RWPE2 (cell line): ENCODE data around the gene OFD1.

Source experiments
- ATAC-seq: fragments of 200-7000 bp; cut with Tn5 transposase; 3 replicates; pipeline ENCODE4 v1.9.1; 2021; ENCODE audit warnings: low read depth
- DNase-seq: peaks from one replicate; pipeline ENCODE4 v3.0.0-alpha.2; 2020; ENCODE audit warnings: low spot score
- H3K27ac ChIP-seq: fragments of 450-650 bp; 2 replicates; pipeline ENCODE4 v1.5.1; 2017; ENCODE audit warnings: mild to moderate bottlenecking; ENCODE audit not compliant: poor library complexity, severe bottlenecking
- H3K27me3 ChIP-seq: fragments of 250-450 bp; sonication (Bioruptor Pico); 2 replicates; pipeline ENCODE4 v1.5.1; 2021; ENCODE audit warnings: mild to moderate bottlenecking, moderate library complexity; ENCODE audit not compliant: insufficient read depth, poor library complexity, severe bottlenecking
- H3K36me3 ChIP-seq: fragments of 250-450 bp; sonication (Bioruptor Pico); 2 replicates; pipeline ENCODE4 v1.5.1; 2020; ENCODE audit warnings: low read depth, mild to moderate bottlenecking, moderate library complexity
- H3K4me1 ChIP-seq: fragments of 250-450 bp; sonication (Bioruptor Pico); 2 replicates; pipeline ENCODE4 v1.5.1; 2021; ENCODE audit warnings: mild to moderate bottlenecking, moderate library complexity; ENCODE audit not compliant: insufficient read depth, poor library complexity, severe bottlenecking
- H3K4me3 ChIP-seq: fragments of 250-450 bp; sonication (Bioruptor Pico); 2 replicates; pipeline ENCODE4 v1.5.1; 2021; ENCODE audit warnings: mild to moderate bottlenecking, moderate library complexity; ENCODE audit not compliant: severe bottlenecking
- H3K9me3 ChIP-seq: fragments of 250-450 bp; sonication (Bioruptor Pico); 2 replicates; pipeline ENCODE4 v1.5.1; 2021; ENCODE audit warnings: mild to moderate bottlenecking, moderate library complexity; ENCODE audit not compliant: severe bottlenecking
- TF ChIP-seq, protein P1 (sequence below): fragments of 450-650 bp; IDR thresholded peaks from one replicate; pipeline ENCODE4 v1.5.1; 2017; ENCODE audit warnings: mild to moderate bottlenecking, moderate library complexity; ENCODE audit not compliant: poor library complexity, severe bottlenecking

OFD1 gene

DNA sequence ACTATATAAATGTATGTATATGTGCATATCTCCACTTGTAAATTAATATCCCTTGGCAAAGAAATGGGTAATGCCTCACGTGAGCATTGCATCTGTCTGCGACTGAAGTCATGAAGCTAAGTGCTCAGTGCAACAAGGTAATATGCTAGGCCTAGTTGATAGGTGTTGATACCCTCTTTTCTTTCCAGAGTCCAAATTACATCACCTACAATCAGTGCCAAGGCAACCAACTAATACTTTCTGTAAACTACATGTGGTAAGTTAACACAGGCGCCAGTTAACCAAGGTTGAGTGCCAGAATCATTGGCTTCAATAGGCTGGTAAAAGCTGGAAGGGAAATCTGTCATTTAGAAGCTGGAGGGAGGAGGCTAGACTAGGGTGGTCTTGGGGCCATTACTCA, 41.3 kb downstream of the OFD1 start:
- no peak overlapping the region for H3K27ac ChIP-seq
- H3K36me3 ChIP-seq = no peaks in the 10 kb centered on the region
- TF ChIP-seq, protein P1, sequence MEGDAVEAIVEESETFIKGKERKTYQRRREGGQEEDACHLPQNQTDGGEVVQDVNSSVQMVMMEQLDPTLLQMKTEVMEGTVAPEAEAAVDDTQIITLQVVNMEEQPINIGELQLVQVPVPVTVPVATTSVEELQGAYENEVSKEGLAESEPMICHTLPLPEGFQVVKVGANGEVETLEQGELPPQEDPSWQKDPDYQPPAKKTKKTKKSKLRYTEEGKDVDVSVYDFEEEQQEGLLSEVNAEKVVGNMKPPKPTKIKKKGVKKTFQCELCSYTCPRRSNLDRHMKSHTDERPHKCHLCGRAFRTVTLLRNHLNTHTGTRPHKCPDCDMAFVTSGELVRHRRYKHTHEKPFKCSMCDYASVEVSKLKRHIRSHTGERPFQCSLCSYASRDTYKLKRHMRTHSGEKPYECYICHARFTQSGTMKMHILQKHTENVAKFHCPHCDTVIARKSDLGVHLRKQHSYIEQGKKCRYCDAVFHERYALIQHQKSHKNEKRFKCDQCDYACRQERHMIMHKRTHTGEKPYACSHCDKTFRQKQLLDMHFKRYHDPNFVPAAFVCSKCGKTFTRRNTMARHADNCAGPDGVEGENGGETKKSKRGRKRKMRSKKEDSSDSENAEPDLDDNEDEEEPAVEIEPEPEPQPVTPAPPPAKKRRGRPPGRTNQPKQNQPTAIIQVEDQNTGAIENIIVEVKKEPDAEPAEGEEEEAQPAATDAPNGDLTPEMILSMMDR = no peak
- no peaks in the 10 kb centered on the region for H3K9me3 ChIP-seq
- DNase-seq (no peak), ATAC-seq (no peak)
- H3K27me3 ChIP-seq = no peaks in the 10 kb centered on the region
- H3K4me1 ChIP-seq = no peaks in the 10 kb centered on the region
- H3K4me3 ChIP-seq = no peak overlapping the region

DNA sequence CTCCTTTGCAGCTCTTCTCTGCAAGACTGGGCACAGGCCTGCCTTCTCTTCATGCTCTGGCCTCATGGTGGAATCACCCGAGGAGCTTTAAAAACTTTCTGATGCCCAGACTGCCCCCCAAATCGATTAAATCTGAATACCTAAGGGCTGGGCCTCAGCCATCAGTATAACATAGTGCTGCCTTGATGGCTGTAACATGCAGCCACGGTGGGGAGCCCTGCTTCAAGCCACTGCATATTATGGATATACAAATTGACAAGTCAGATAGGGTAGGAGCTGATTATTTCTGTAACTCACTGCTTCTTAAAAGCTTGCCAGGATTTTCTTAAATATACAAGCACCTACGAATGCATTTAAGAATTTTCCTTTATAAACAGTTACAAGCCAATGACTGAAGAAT, 41.8 kb downstream of the OFD1 start:
- ATAC-seq (no peak), DNase-seq (no peak)
- Histone ChIP-seq H3K27ac (no peak overlapping the region), H3K36me3 (no peaks in the 10 kb centered on the region), H3K9me3 (no peaks in the 10 kb centered on the region), H3K4me1 (no peaks in the 10 kb centered on the region), H3K27me3 (no peaks in the 10 kb centered on the region), H3K4me3 (no peak overlapping the region)
- TF ChIP-seq, protein P1 = no peak

DNA sequence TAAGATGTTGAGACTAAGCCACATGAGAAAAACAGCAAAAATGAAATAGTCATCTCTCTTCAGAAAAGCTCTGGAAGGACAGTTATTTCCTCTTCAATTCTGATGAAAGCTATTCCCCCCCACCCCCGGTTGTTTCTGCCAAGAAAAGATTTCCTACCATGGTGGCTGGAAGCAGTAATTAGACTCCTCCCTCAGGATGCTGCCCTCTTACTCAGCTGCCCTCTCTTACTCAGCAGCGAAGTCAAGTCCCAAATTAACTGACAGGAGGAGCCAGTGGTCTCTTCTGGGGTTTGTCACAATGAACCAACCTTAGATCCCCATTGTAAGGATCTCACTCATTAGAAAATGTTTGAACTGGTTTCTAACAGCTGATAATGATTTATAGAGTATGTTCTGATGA, 44.4 kb downstream of the OFD1 start:
- no peaks in the 10 kb centered on the region for H3K9me3 ChIP-seq
- no peak overlapping the region for H3K27ac ChIP-seq
- ATAC-seq = no peak
- DNase-seq = no peak
- no peaks in the 10 kb centered on the region for H3K27me3 ChIP-seq
- H3K4me3 ChIP-seq = no peak overlapping the region
- no peaks in the 10 kb centered on the region for H3K36me3 ChIP-seq
- TF ChIP-seq, protein P1 = no peak
- no peaks in the 10 kb centered on the region for H3K4me1 ChIP-seq

DNA sequence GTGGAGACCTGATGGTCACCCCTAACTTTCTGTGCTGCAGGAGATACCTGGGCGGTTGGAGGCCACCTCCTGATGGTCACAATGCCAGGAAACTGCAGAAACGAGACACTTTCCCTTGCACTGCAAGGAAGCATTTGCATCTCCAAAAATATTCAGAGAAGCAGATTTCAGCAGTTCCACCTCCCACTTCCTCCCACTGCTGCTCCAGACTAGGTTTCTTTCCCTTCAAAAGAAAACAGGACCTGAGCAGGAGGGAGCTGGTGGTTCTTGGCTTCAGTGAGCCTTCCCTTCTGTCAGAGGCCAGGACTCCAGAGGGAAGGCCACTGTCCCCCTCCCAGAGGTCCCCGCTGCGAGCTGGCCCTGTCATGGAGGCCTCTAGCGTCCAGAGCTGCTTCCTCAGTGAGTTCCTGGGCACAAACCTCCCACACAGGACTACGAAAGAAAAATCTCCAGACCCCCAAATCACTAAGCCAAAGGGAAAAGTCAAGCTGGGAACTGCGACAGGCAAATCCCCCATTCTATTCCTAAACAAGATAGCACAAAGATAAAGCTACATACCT, 46.4 kb downstream of the OFD1 start:
- Histone ChIP-seq H3K4me1 (no peaks in the 10 kb centered on the region), H3K27me3 (no peaks in the 10 kb centered on the region), H3K4me3 (no peak overlapping the region), H3K9me3 (no peaks in the 10 kb centered on the region), H3K36me3 (no peaks in the 10 kb centered on the region), H3K27ac (no peak overlapping the region)
- TF ChIP-seq, protein P1 = no peak
- DNase-seq = no peak
- ATAC-seq = no peak

DNA sequence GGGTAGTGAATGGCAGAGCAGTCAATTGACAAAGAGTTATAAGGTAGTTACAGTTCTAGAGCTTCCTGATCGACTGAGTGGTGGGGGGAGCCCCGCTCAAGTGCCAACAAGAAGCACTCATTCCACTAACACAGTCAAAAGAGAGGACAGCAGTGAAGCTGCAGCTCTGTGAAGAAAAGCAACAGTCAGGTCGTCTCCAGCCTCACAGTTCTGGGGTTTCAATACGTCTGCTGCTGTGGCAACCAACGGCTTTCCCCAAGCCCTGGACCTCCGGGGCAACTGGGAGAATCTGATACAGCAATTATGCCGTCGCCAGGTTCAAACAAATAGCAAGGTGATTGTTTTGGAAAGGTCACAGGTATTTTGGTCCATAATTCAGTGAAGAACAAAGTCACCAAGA, 51.5 kb downstream of the OFD1 start:
- Histone ChIP-seq H3K36me3 (no peaks in the 10 kb centered on the region), H3K4me1 (no peaks in the 10 kb centered on the region), H3K9me3 (no peaks in the 10 kb centered on the region), H3K4me3 (no peak overlapping the region), H3K27me3 (no peaks in the 10 kb centered on the region), H3K27ac (no peak overlapping the region)
- ATAC-seq (no peak), DNase-seq (no peak)
- TF ChIP-seq, protein P1 = no peak
